GM12891 (cell line): Measurements from ENCODE around the gene DIP2B.

Source experiments
- POLR2A ChIP-seq: IDR thresholded peaks from 2 replicates; pipeline ENCODE4 v1.6.1; 2011; ENCODE audit warnings: low read depth, low read length, control low read depth
- POLR2AphosphoS5 ChIP-seq: IDR thresholded peaks from 2 replicates; pipeline ENCODE4 v1.6.1; 2011; ENCODE audit warnings: low read depth, low read length, control low read depth
- POU2F2 ChIP-seq: IDR thresholded peaks from 2 replicates; pipeline ENCODE4 v1.6.1; 2011; ENCODE audit warnings: low read depth, mild to moderate bottlenecking, control low read depth, low read length, moderate library complexity
- SPI1 ChIP-seq: IDR thresholded peaks from 2 replicates; pipeline ENCODE4 v1.6.1; 2011; ENCODE audit warnings: low read depth, low read length, control low read depth
- TAF1 ChIP-seq: IDR thresholded peaks from 2 replicates; pipeline ENCODE4 v1.6.1; 2011; ENCODE audit warnings: low read depth, low read length, control low read depth

DNA sequence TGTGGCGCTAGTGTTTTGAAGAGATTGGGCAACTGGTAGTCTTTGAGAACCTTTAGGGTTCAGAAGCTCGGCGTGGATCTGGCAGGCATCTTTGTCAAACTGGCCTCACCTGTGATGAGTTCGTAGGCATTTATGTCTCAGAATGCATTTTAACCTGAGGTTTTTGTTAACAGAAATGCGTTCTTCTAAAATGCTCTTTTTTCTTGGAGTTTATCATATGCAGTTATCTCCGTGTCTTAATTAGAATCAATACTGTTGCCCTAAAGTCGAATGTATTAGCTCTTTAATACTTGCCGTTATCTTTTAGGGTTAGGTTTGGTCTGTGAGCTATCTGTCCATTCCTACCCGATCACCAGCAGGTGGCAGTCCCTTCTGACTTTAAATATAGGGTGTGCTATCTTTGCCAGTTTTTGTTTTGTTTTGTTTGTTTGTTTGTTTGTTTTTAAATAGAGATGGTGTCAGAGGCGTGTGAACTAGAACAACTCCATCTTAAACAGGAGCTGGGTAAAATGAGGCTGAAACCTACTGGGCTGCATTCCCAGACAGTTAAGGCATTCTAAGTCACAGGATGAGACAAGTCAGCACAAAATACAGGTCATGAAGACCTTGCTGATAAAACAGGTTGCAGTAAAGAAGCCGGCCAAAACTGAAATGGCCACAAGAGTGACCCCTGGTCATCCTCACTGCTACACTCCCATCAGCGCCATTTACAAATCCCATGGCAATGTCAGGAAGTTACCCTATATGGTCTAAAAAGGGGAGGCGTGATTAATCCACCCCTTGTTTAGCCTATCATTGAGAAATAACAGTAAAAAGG lies 260.5 kb downstream of the DIP2B start:
- no peak for TF ChIP-seq POLR2A
- TF ChIP-seq TAF1, result no peak
- no peak for TF ChIP-seq POLR2AphosphoS5
- no peak for TF ChIP-seq SPI1
- TF ChIP-seq POU2F2, result no peak
